ENCODE measurements around the gene TRIM4. TPM values are rescaled to one million over a fixed set of nuclear protein-coding genes. Genes with fewer than 3 reads are reported as not detected.

The TRIM4 gene
- total RNA-seq, 4 donors from 2014 or later: 20.9 to 43.3 (median 39.6) TPM

DNA sequence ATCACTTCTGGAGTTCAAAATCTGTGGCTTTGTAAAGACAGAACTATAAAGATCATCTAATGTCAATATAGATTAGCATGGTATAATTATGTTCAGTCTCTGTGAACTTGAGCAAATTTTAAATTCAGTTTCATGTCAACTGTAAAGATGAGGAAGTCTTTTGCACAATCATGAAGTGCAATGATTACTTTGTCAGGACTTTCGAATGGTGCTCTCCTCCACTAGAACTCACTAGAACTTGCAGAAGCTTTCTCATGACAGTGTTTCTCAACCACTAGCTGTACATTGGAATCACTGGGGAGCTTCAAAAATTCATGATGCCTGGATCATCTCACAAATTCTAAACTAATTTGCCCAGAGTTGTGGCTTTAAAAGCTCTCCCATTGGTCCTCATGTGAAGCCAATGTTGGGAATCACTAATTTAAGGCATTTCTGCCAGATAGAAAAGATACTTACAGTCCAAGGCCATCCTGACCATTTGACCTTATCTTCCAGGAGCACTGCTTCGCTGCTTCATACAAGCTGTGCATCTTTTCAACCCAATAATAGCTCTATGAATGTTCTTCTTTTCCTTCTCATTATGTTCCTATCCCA, 55.4 kb downstream of the TRIM4 start:
- H3K4me3 ChIP-seq: no peak overlapping the region
- H3K4me1 ChIP-seq: no peaks in the 10 kb centered on the region
- intact Hi-C loops (cut with DNase I; ENCODE audit: low total_unique reads): no loop called here
- H3K9me3 ChIP-seq: no peaks in the 10 kb centered on the region
- H3K36me3 ChIP-seq: no peaks in the 10 kb centered on the region
- H3K27me3 ChIP-seq: peaks cover under 1% of the 10 kb centered on the region
- no peak for DNase-seq
- TF ChIP-seq POLR2A (IDR thresholded peaks at IDR 0.05) (no peak), EP300 (IDR thresholded peaks at IDR 0.05; ENCODE audit: low read depth) (no peak), POLR2AphosphoS5 (IDR thresholded peaks at IDR 0.05) (no peak)
- TF ChIP-seq, protein P1, sequence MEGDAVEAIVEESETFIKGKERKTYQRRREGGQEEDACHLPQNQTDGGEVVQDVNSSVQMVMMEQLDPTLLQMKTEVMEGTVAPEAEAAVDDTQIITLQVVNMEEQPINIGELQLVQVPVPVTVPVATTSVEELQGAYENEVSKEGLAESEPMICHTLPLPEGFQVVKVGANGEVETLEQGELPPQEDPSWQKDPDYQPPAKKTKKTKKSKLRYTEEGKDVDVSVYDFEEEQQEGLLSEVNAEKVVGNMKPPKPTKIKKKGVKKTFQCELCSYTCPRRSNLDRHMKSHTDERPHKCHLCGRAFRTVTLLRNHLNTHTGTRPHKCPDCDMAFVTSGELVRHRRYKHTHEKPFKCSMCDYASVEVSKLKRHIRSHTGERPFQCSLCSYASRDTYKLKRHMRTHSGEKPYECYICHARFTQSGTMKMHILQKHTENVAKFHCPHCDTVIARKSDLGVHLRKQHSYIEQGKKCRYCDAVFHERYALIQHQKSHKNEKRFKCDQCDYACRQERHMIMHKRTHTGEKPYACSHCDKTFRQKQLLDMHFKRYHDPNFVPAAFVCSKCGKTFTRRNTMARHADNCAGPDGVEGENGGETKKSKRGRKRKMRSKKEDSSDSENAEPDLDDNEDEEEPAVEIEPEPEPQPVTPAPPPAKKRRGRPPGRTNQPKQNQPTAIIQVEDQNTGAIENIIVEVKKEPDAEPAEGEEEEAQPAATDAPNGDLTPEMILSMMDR (IDR thresholded peaks at IDR 0.05): no peak
- in situ Hi-C loops (cut with MboI; ENCODE audit: low pct_ligation_motif_present in 1 of 4, low pct_unique_long_range_greater_than_20kb in 1 of 4, low sequenced_read_pairs in 3 of 4): no loop called here
- H3K27ac ChIP-seq: no peak overlapping the region
- WGBS, 2 donors (ENCODE audit: low coverage in 1 of 2): 36 to 58% methylated on average over 2 of the region's 2 CpGs

DNA sequence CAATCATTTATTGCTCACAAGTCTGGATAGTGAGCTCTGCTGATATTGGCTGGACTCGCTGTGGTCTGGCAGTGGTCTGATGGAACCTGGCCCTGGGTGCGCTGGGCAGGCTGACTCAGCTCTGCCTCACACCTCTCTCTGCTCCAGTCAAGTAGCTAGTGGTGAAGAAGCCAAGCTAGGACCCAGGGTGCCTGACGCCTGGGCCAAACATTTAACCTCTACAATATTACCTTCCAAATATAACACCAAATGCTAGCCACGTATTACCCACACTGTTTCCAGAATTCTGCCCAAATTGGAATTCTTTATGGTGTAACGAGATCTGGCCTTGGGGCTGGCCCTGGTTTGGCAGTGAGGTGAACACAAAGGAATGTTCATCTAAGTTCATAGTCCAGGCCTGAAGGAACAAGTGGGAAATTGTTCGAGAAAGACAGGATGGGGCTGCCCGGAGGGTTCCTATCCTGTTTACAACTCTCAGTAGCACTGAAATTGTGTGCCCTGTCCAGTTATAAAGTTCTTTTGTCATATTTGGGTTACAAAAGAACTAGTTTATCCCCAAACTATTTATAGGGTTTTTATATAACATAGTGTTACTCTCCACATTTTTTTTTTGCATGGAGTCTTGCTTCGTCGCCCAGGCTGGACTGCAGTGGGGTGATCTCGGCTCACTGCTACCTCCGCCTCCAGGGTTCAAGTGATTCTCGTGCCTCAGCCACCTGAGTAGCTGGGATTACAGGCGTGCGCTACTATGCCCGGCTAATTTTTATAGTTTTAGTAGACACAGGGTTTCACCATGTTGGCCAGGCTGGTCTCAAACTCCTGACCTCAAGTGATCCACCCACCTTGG, 58.8 kb downstream of the TRIM4 start:
- no peak for DNase-seq
- no peaks in the 10 kb centered on the region for H3K27me3 ChIP-seq

DNA sequence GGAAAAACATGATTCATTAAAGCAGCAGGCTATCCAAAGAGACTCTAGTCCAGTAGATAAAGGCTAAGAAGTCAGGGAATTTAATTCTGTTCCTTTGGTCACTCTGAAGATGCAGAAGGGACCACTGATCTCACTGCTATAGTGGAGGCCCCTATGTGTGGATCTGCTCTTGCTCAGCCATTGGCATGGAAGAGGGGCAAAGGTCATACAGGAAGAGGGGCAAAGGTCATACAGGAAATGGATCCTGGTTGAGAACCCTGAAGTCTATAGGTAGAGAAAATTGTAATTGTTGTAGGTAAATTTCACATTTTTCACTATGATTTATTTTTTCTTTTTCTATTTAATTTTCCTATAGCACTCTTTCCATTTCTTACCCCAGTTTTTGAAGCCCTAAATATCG, 64.1 kb downstream of the TRIM4 start:
- intact Hi-C loops (cut with DNase I; ENCODE audit: low total_unique reads): no loop called here
- 97 to 100% methylated on average over 1 of the region's 1 CpG for WGBS, 2 donors (ENCODE audit: low coverage in 1 of 2)
- no peak overlapping the region for H3K27ac ChIP-seq
- H3K4me3 ChIP-seq: no peak overlapping the region
- TF ChIP-seq, protein P1 (IDR thresholded peaks at IDR 0.05): no peak
- TF ChIP-seq EP300 (IDR thresholded peaks at IDR 0.05; ENCODE audit: low read depth) (no peak), POLR2AphosphoS5 (IDR thresholded peaks at IDR 0.05) (no peak), POLR2A (IDR thresholded peaks at IDR 0.05) (no peak)
- H3K4me1 ChIP-seq: no peaks in the 10 kb centered on the region
- DNase-seq: no peak
- in situ Hi-C loops (cut with MboI; ENCODE audit: low pct_ligation_motif_present in 1 of 4, low pct_unique_long_range_greater_than_20kb in 1 of 4, low sequenced_read_pairs in 3 of 4): no loop called here
- H3K27me3 ChIP-seq: peaks cover 5% of the 10 kb centered on the region
- no peaks in the 10 kb centered on the region for H3K9me3 ChIP-seq
- H3K36me3 ChIP-seq: no peaks in the 10 kb centered on the region

More for the DNA sequence above, 58.8 kb downstream of the TRIM4 start:
- in situ Hi-C loops (cut with MboI; ENCODE audit: low pct_ligation_motif_present in 1 of 4, low pct_unique_long_range_greater_than_20kb in 1 of 4, low sequenced_read_pairs in 3 of 4): no loop called here
- WGBS, 2 donors (ENCODE audit: low coverage in 1 of 2): 43 to 77% methylated on average over 3 to 15 of the region's 15 CpGs
- Histone ChIP-seq H3K36me3 (no peaks in the 10 kb centered on the region), H3K4me3 (no peak overlapping the region), H3K9me3 (no peaks in the 10 kb centered on the region), H3K4me1 (no peaks in the 10 kb centered on the region), H3K27ac (no peak overlapping the region)
- TF ChIP-seq POLR2A (IDR thresholded peaks at IDR 0.05): no peak
- no peak for TF ChIP-seq EP300 (IDR thresholded peaks at IDR 0.05; ENCODE audit: low read depth)
- TF ChIP-seq, protein P1 (IDR thresholded peaks at IDR 0.05): no peak
- TF ChIP-seq POLR2AphosphoS5 (IDR thresholded peaks at IDR 0.05): no peak
- intact Hi-C loops (cut with DNase I; ENCODE audit: low total_unique reads): no loop called here

DNA sequence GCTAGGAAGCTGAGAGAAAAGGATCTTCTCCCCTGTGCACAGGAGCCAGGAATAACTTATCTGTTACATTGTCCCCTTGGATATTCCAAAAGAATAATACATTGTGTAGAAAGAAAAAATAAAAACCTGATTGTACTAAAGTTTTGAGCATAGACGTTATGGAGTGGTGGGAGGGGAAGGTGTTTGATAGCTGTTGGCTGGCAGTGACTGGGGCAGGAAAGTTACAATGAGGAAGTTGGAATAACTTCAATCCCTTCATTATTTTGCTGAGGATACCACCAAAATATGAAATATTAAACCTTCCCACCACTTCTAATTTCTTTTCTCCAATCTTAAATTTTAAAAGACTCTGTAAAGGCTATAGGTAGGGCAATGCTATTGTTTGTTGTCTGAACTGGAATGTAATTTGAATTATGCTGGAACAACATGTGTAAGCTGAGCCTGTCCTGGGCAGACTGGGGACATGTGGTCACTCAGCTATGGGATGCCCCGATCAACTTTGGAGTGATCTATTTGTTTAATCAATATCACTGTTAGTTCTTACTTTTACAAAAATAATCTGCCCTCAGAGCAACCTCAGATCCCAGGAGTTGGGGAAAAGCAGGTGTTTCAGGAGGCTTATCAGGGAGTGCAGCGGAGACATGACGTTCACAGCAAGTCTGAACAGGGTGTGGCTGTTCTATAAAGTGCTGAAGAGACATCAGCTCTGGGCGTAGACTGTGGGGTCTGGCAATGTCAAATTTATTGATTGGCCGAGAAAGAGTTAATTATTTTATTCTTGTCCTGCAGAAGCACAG, 70.7 kb downstream of the TRIM4 start:
- Histone ChIP-seq H3K9me3 (no peaks in the 10 kb centered on the region), H3K27me3 (no peaks in the 10 kb centered on the region), H3K36me3 (no peaks in the 10 kb centered on the region), H3K4me3 (no peak overlapping the region), H3K4me1 (peaks cover 0 to 3% (median 0%) of the 10 kb centered on the region in 4 donors), H3K27ac (peak overlapping the region in 1 of 4 donors; percentile 37)
- intact Hi-C loops (cut with DNase I; ENCODE audit: low total_unique reads): no loop called here
- TF ChIP-seq EP300 (IDR thresholded peaks at IDR 0.05; ENCODE audit: low read depth) (no peak), POLR2A (IDR thresholded peaks at IDR 0.05) (no peak), POLR2AphosphoS5 (IDR thresholded peaks at IDR 0.05) (no peak)
- TF ChIP-seq, protein P1 (IDR thresholded peaks at IDR 0.05): no peak
- in situ Hi-C loops (cut with MboI; ENCODE audit: low pct_ligation_motif_present in 1 of 4, low pct_unique_long_range_greater_than_20kb in 1 of 4, low sequenced_read_pairs in 3 of 4): no loop called here
- peak; percentile 30 for DNase-seq
- WGBS, 2 donors (ENCODE audit: low coverage in 1 of 2): 39 to 45% methylated on average over 4 to 6 of the region's 6 CpGs
